Peyer's patch (tissue), 4 donors: ENCODE results near the gene POLD1. TPM values are rescaled to one million over a fixed set of nuclear protein-coding genes. Genes with fewer than 3 reads are reported as not detected.

ENCODE experiments used
- DNase-seq, 3 donors: peaks; one replicate each; pipeline ENCODE4 v3.0.0-alpha.2; 2017 to 2019
- H3K27ac ChIP-seq, 4 donors: fragments of 200-600 bp; sonication (generic); one replicate each; pipeline ENCODE4 v1.5.1; 2016 to 2019
- H3K27me3 ChIP-seq, 2 donors: fragments of 200-600 bp; sonication (generic); one replicate each; pipeline ENCODE4 v1.5.1; 2019
- H3K36me3 ChIP-seq, 3 donors: fragments of 200-600 bp; sonication (generic); one replicate each; pipeline ENCODE4 v1.5.1; 2016 to 2019
- H3K4me1 ChIP-seq, 4 donors: fragments of 200-600 bp; sonication (generic); one replicate each; pipeline ENCODE4 v1.5.1; 2016 to 2019
- H3K4me3 ChIP-seq, 4 donors: fragments of 200-600 bp; sonication (generic); 1 replicate in 3 of 4; 2 replicates in 1 of 4; pipeline ENCODE4 v1.5.1; 2016 to 2019; ENCODE audit warnings: mild to moderate bottlenecking in 1 of 4
- H3K9me3 ChIP-seq, 4 donors: fragments of 200-600 bp; sonication (generic); one replicate each; pipeline ENCODE4 v1.5.1; 2016 to 2019; ENCODE audit warnings: mild to moderate bottlenecking in 1 of 4
- POLR2A ChIP-seq, 2 donors: fragments of 450-650 bp; IDR thresholded peaks; one replicate each; pipeline ENCODE4 v1.5.1; 2017; ENCODE audit warnings: antibody characterized with exemption in 2 of 2, mild to moderate bottlenecking in 2 of 2, moderate library complexity in 2 of 2
- total RNA-seq, 4 donors: library from RNA; depleted of rRNA; stranded (reverse); fragments of >200 nt; gene quantifications; one replicate each; pipeline ENCODE4 v1.1.0, GENCODE V29; 2016
- TF ChIP-seq, protein P1 (sequence below), 6 experiments: fragments of 450-650 bp in 4 of 6; fragments of 200-600 bp in 2 of 6; sonication (generic) in 1 of 6; IDR thresholded peaks; one replicate each; pipeline ENCODE4 v1.5.1; 2017 to 2019; ENCODE audit warnings: antibody characterized with exemption in 6 of 6, mild to moderate bottlenecking in 3 of 6, moderate library complexity in 1 of 6

The POLD1 gene
- total RNA-seq, 4 donors from 2014 or later, result 14.9 to 90.0 (median 27.3) TPM

DNA sequence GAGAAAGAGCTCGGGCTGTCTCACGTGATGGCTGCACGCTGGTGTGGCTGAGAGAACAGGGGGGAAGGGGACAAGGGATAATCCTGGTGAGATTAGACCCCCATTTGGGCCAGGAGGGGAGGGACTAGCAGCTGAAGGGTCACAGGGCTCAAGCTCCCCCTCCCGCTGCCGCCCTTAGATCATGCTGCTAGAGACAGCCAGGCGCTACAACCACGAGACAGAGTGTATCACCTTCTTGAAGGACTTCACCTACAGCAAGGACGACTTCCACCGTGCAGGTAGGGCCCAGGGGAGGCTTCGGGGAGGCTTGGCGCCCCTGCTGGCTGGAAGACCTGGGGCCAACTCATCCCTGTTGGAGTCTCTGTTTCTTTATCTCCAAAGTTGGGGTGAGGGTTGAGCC lies 4.5 kb upstream of the POLD1 start:
- Histone ChIP-seq H3K36me3 (peaks cover 0 to 54% (median 0%) of the 10 kb centered on the region in 3 donors), H3K9me3 (no peaks in the 10 kb centered on the region), H3K27ac (no peak overlapping the region), H3K27me3 (no peaks in the 10 kb centered on the region), H3K4me3 (no peak overlapping the region), H3K4me1 (peaks cover 0 to 11% (median 3%) of the 10 kb centered on the region in 4 donors)
- no peak for DNase-seq
- TF ChIP-seq POLR2A (IDR thresholded peaks at IDR 0.05), result no peak
- TF ChIP-seq, protein P1, sequence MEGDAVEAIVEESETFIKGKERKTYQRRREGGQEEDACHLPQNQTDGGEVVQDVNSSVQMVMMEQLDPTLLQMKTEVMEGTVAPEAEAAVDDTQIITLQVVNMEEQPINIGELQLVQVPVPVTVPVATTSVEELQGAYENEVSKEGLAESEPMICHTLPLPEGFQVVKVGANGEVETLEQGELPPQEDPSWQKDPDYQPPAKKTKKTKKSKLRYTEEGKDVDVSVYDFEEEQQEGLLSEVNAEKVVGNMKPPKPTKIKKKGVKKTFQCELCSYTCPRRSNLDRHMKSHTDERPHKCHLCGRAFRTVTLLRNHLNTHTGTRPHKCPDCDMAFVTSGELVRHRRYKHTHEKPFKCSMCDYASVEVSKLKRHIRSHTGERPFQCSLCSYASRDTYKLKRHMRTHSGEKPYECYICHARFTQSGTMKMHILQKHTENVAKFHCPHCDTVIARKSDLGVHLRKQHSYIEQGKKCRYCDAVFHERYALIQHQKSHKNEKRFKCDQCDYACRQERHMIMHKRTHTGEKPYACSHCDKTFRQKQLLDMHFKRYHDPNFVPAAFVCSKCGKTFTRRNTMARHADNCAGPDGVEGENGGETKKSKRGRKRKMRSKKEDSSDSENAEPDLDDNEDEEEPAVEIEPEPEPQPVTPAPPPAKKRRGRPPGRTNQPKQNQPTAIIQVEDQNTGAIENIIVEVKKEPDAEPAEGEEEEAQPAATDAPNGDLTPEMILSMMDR (IDR thresholded peaks at IDR 0.05), result no peak

DNA sequence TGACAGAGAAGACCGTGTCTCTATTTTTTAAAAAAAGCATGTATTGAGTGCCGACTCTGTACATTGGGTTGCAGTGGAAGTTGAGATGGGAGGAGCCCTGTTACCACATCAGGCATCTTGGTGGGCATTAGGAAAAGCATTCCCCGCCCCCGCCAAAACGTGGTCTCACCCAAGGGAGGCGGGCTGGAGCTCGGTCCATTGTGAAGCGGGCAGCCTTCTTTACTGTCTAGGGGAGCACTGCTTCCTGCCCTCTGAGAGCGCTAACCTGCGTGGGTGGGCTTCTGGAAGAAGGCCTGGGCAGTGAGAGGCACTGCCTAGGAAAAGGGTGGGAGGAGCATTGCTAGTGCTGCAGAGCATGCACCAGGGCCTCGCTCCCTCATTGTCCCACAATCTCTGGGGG lies 4.0 kb upstream of the POLD1 start:
- DNase-seq, result no peak
- Histone ChIP-seq H3K9me3 (no peaks in the 10 kb centered on the region), H3K4me3 (no peak overlapping the region), H3K27ac (no peak overlapping the region), H3K36me3 (peaks cover 0 to 54% (median 0%) of the 10 kb centered on the region in 3 donors), H3K27me3 (no peaks in the 10 kb centered on the region), H3K4me1 (peaks cover 0 to 17% (median 8%) of the 10 kb centered on the region in 4 donors)
- TF ChIP-seq, protein P1 (IDR thresholded peaks at IDR 0.05), result no peak
- TF ChIP-seq POLR2A (IDR thresholded peaks at IDR 0.05), result no peak

DNA sequence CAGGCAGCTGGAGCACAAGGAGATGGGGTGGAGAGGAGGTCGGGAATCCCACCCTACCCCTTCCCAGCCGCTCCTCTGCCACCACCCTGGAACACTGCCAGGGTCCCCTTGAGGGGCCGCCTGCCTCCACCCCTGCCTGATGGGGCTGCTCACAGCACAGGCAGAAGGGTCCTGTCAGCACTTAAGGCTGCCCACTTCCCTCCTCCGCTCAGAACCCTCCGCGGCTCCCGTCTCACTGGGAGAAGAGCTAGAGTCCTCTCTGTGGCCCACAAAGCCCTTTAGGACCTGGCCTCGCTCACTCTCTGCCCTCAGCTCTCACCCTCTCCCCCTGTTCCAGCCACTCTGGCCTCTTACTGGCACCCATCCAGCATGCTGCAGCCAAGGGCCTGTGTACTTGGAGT lies 3.4 kb upstream of the POLD1 start:
- Histone ChIP-seq H3K36me3 (peaks cover 0 to 54% (median 0%) of the 10 kb centered on the region in 3 donors), H3K4me3 (no peak overlapping the region), H3K27me3 (no peaks in the 10 kb centered on the region), H3K9me3 (no peaks in the 10 kb centered on the region), H3K4me1 (peaks cover 0 to 18% (median 8%) of the 10 kb centered on the region in 4 donors), H3K27ac (no peak overlapping the region)
- DNase-seq, result no peak
- no peak for TF ChIP-seq POLR2A (IDR thresholded peaks at IDR 0.05)
- TF ChIP-seq, protein P1 (IDR thresholded peaks at IDR 0.05), result no peak

DNA sequence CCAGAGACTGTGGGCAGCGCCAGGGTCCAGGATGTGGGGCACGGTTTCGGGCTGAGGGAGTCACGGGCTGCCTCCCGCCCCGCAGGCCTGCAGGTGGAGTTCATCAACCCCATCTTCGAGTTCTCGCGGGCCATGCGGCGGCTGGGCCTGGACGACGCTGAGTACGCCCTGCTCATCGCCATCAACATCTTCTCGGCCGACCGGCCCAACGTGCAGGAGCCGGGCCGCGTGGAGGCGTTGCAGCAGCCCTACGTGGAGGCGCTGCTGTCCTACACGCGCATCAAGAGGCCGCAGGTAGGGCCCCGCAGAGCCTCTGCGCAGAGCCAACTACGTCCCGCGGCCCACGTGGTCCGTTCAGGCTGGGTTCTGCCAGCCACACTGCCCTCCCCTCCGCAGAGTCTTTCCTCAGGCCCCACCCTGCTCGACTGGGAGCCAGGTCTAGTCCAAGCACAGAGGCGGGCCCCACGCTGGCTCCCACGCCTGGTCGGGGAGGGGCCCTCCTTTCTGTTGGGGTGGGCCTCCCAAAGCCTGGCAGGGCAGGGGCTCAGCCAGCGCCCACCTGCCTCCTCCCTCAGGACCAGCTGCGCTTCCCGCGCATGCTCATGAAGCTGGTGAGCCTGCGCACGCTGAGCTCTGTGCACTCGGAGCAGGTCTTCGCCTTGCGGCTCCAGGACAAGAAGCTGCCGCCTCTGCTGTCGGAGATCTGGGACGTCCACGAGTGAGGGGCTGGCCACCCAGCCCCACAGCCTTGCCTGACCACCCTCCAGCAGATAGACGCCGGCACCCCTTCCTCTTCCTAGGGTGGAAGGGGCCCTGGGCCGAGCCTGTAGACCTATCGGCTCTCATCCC lies 2.0 kb upstream of the POLD1 start:
- Histone ChIP-seq H3K27ac (no peak overlapping the region), H3K36me3 (peaks cover 0 to 54% (median 0%) of the 10 kb centered on the region in 3 donors)

DNA sequence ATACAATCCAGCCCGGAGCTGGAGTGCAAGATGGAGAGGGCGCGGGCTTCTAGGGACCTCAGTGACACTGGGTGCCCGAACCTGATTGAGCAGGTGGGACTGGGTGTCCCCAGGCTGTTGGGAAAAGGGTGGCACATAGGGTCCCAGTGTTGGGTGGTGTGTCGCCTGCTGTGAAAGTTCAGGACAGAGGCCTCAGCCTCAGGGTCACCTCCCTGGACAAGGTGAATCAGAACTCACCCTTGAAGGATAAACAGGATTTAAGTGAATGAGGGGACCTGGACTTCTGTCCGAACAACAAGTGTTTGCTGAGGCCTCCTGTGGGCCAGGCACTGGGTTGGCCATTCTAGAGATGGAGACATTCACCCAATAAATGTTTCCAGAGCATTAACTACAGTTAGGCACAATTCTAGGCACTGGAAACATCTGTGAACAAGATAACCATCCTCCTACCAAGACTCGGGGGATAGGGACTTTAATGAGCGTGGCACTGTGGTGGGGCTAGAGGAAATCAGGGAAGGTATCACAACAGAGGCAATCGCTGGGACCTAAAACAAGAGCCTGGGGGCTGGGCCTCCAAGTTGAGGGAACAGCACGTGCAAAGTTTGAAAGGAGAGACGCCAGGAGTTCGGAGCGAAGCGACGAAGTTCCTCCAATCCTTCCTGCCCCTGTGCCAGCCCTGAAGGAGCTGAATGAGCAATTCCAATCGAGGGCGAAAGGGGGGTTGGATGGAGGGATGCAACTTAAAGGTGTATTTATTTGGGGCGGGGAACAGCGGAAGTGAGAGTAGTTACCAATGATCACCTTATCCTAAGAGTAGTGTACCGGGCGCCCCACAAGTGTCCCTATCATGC lies 921 bp upstream of the POLD1 start:
- peaks cover 0 to 45% (median 0%) of the 10 kb centered on the region in 3 donors for H3K36me3 ChIP-seq
- H3K4me3 ChIP-seq, result peak overlapping the region; percentile 55 to 81 (median 62)
- H3K4me1 ChIP-seq, result peaks cover 0 to 15% (median 7%) of the 10 kb centered on the region in 4 donors
- H3K27ac ChIP-seq, result peak overlapping the region; percentile 73 to 89 (median 80)
- no peaks in the 10 kb centered on the region for H3K9me3 ChIP-seq
- no peak for DNase-seq
- H3K27me3 ChIP-seq, result no peaks in the 10 kb centered on the region
- TF ChIP-seq, protein P1 (IDR thresholded peaks at IDR 0.05), result no peak
- no peak for TF ChIP-seq POLR2A (IDR thresholded peaks at IDR 0.05)

More for the DNA sequence above, 2.0 kb upstream of the POLD1 start:
- Histone ChIP-seq H3K4me3 (no peak overlapping the region), H3K9me3 (no peaks in the 10 kb centered on the region), H3K4me1 (peaks cover 0 to 15% (median 7%) of the 10 kb centered on the region in 4 donors), H3K27me3 (no peaks in the 10 kb centered on the region)
- DNase-seq, result peak in 1 of 3 donors; percentile 45
- TF ChIP-seq, protein P1 (IDR thresholded peaks at IDR 0.05), result no peak
- no peak for TF ChIP-seq POLR2A (IDR thresholded peaks at IDR 0.05)
